H1 (cell line): ENCODE measurements around the gene STAU1. TPM values are rescaled to one million over a fixed set of nuclear protein-coding genes. Genes with fewer than 3 reads are reported as not detected.

Experiments used
- CTCF ChIA-PET: fragments of 300-600 bp; sonication (Branson Sonifier 250); formaldehyde crosslinking; loops from one replicate; lab custom pipeline; 2021; ENCODE audit not compliant: partially characterized antibody; lab: Charles Lee
- POLR2A ChIA-PET: fragments of 300-600 bp; sonication (Branson Sonifier 250); formaldehyde crosslinking; loops from one replicate; lab custom pipeline; 2021; ENCODE audit warnings: inconsistent platforms; ENCODE audit not compliant: partially characterized antibody; lab: Charles Lee
- DNase-seq, 2 experiments: peaks; one replicate each; pipeline versions ENCODE4 v3.0.0 to v3.0.0-alpha.2; 2010 to 2022; ENCODE audit warnings: low spot score in 2 of 2, low read depth in 1 of 2, mixed read lengths in 1 of 2
- FAIRE-seq: peaks from 2 replicates; lab custom pipeline; 2011; peaks lifted over from hg19 to GRCh38; lab: Jason Lieb, UNC
- H2AFZ ChIP-seq: 2 replicates; pipeline ENCODE4 v1.8.1; 2012; ENCODE audit warnings: low read length, inconsistent platforms
- H2AK5ac ChIP-seq: 2 replicates; pipeline ENCODE4 v1.6.1; 2013; ENCODE audit warnings: low read depth, low read length
- H2BK120ac ChIP-seq: replicated peaks from 2 replicates; pipeline ENCODE3; 2013; ENCODE audit warnings: low read depth, low read length, inconsistent platforms
- H2BK12ac ChIP-seq: 2 replicates; pipeline ENCODE4 v1.6.1; 2013; ENCODE audit warnings: low read depth, low read length
- H2BK15ac ChIP-seq: 2 replicates; pipeline ENCODE4 v1.6.1; 2013; ENCODE audit warnings: low read length
- H2BK20ac ChIP-seq: 2 replicates; pipeline ENCODE4 v1.6.1; 2013; ENCODE audit warnings: low read length
- H2BK5ac ChIP-seq: 2 replicates; pipeline ENCODE4 v1.6.1; 2013; ENCODE audit warnings: low read depth, low read length
- H3K14ac ChIP-seq: 2 replicates; pipeline ENCODE4 v1.6.1; 2013; ENCODE audit warnings: inconsistent platforms; ENCODE audit not compliant: insufficient read length
- H3K18ac ChIP-seq: 2 replicates; pipeline ENCODE4 v1.6.1; 2013; ENCODE audit warnings: low read length; ENCODE audit errors: extremely low read depth
- H3K23ac ChIP-seq: 2 replicates; pipeline ENCODE4 v1.6.1; 2013; ENCODE audit warnings: inconsistent platforms; ENCODE audit not compliant: insufficient read length
- H3K23me2 ChIP-seq: 2 replicates; pipeline ENCODE4 v1.6.1; 2013; ENCODE audit warnings: low read depth, low read length
- H3K27ac ChIP-seq: 2 replicates; pipeline ENCODE4 v1.6.1; 2011; ENCODE audit warnings: low read depth, low read length, inconsistent platforms
- H3K27me3 ChIP-seq, 4 experiments: replicated peaks in 1 of 4; 1 replicate in 1 of 4; 2 replicates in 3 of 4; pipeline versions ENCODE4 v1.6.1 to v1.8.1; 2011 to 2013; ENCODE audit warnings: low read length in 3 of 4, mild to moderate bottlenecking in 3 of 4, inconsistent platforms in 2 of 4, mixed read lengths in 2 of 4, moderate library complexity in 1 of 4; ENCODE audit not compliant: control insufficient read depth in 3 of 4, insufficient read depth in 3 of 4; ENCODE audit errors: extremely low read depth in 1 of 4
- H3K36me3 ChIP-seq, 4 experiments: 2 replicates each; pipeline versions ENCODE4 v1.6.1 to v1.8.1; 2011 to 2013; ENCODE audit warnings: mild to moderate bottlenecking in 4 of 4, low read length in 3 of 4, moderate library complexity in 2 of 4, control low read depth in 1 of 4, inconsistent platforms in 1 of 4; ENCODE audit not compliant: insufficient read depth in 4 of 4, control insufficient read depth in 2 of 4
- H3K4ac ChIP-seq: replicated peaks from 2 replicates; pipeline ENCODE3; 2013; ENCODE audit warnings: low read length, low read depth, mixed read lengths, inconsistent platforms; ENCODE audit not compliant: insufficient read length
- H3K4me1 ChIP-seq, 4 experiments: replicated peaks in 1 of 4; 1 replicate in 1 of 4; 2 replicates in 3 of 4; pipeline versions ENCODE4 v1.6.1 to v1.8.1; 2011 to 2013; ENCODE audit warnings: low read length in 3 of 4, inconsistent platforms in 2 of 4, mixed read lengths in 1 of 4; ENCODE audit not compliant: insufficient read depth in 4 of 4, control insufficient read depth in 3 of 4
- H3K4me2 ChIP-seq, 2 experiments: 2 replicates each; pipeline versions ENCODE4 v1.6.1 to v1.8.1; 2011 to 2013; ENCODE audit warnings: low read depth in 2 of 2, low read length in 2 of 2, control low read depth in 1 of 2, inconsistent platforms in 1 of 2, mild to moderate bottlenecking in 1 of 2; ENCODE audit not compliant: insufficient read depth in 1 of 2
- H3K4me3 ChIP-seq, 4 experiments: fragments of 200-600, 300-600 bp in 1 of 4; sonication (generic), shearing (Covaris generic), sonication (Bioruptor Twin) in 1 of 4; 2 replicates each; pipeline versions ENCODE4 v1.5.1 to v1.8.1; 2011 to 2016; ENCODE audit warnings: low read length in 4 of 4, low read depth in 3 of 4, control low read depth in 2 of 4, inconsistent platforms in 2 of 4, mild to moderate bottlenecking in 2 of 4, mixed read lengths in 1 of 4, moderate library complexity in 1 of 4; ENCODE audit not compliant: insufficient read depth in 2 of 4; ENCODE audit errors: extremely low read depth in 1 of 4
- H3K56ac ChIP-seq: replicated peaks from 2 replicates; pipeline ENCODE3; 2013; ENCODE audit warnings: low read depth, mild to moderate bottlenecking, mixed read lengths, low read length, inconsistent platforms; ENCODE audit not compliant: insufficient read length
- H3K79me1 ChIP-seq: 2 replicates; pipeline ENCODE4 v1.6.1; 2013; ENCODE audit warnings: low read depth, low read length, control low read depth
- H3K79me2 ChIP-seq, 2 experiments: 2 replicates each; pipeline versions ENCODE4 v1.6.1 to v1.8.1; 2012 to 2013; ENCODE audit warnings: low read length in 2 of 2, mild to moderate bottlenecking in 2 of 2, inconsistent platforms in 1 of 2; ENCODE audit not compliant: insufficient read depth in 2 of 2, control insufficient read depth in 1 of 2
- H3K9ac ChIP-seq, 4 experiments: replicated peaks in 1 of 4; 1 replicate in 1 of 4; 2 replicates in 3 of 4; pipeline versions ENCODE4 v1.6.1 to v1.8.1; 2011 to 2013; ENCODE audit warnings: low read depth in 3 of 4, low read length in 3 of 4, control low read depth in 2 of 4, mild to moderate bottlenecking in 2 of 4, moderate library complexity in 2 of 4, inconsistent platforms in 1 of 4; ENCODE audit errors: extremely low read depth in 1 of 4
- H3K9me3 ChIP-seq, 2 experiments: 2 replicates each; pipeline versions ENCODE4 v1.6.1 to v1.8.1; 2012 to 2013; ENCODE audit warnings: mild to moderate bottlenecking in 2 of 2, moderate library complexity in 2 of 2, control low read depth in 1 of 2, inconsistent platforms in 1 of 2, low read depth in 1 of 2, low read length in 1 of 2, mixed read lengths in 1 of 2; ENCODE audit not compliant: insufficient read depth in 2 of 2
- H4K20me1 ChIP-seq, 2 experiments: replicated peaks in 1 of 2; 2 replicates each; pipeline versions ENCODE3 to v1.8.1; 2011 to 2013; ENCODE audit warnings: inconsistent platforms in 2 of 2, low read length in 2 of 2, mild to moderate bottlenecking in 1 of 2; ENCODE audit not compliant: insufficient read depth in 2 of 2, control insufficient read depth in 1 of 2
- H4K5ac ChIP-seq: 2 replicates; pipeline ENCODE4 v1.6.1; 2013; ENCODE audit warnings: low read length, low read depth, mixed read lengths, inconsistent platforms; ENCODE audit not compliant: insufficient read length
- H4K8ac ChIP-seq: 2 replicates; pipeline ENCODE4 v1.8.0; 2013; ENCODE audit warnings: mild to moderate bottlenecking, moderate library complexity, low read length, inconsistent platforms; ENCODE audit not compliant: insufficient read depth; ENCODE audit errors: extremely low read depth
- H4K91ac ChIP-seq: replicated peaks from 2 replicates; pipeline ENCODE3; 2013; ENCODE audit warnings: low read length, mixed read lengths, inconsistent platforms; ENCODE audit not compliant: insufficient read length
- CBX5 ChIP-seq: fragments of 300-800, 300-1000 bp; sonication (generic); IDR thresholded peaks from 2 replicates; pipeline ENCODE4 v1.7.1; 2016; ENCODE audit warnings: antibody characterized with exemption, low read length, low read depth
- CTBP2 ChIP-seq: IDR thresholded peaks from 2 replicates; pipeline ENCODE4 v1.7.0; 2011; ENCODE audit warnings: borderline replicate concordance, mild to moderate bottlenecking, moderate library complexity, mixed read lengths, low read length; ENCODE audit not compliant: insufficient read depth, insufficient read length
- CTCF ChIP-seq, 3 experiments: IDR thresholded peaks; 1 replicate in 2 of 3; 2 replicates in 1 of 3; pipeline versions ENCODE4 v1.5.1 to v1.6.1; 2011; ENCODE audit warnings: low read length in 3 of 3, mild to moderate bottlenecking in 3 of 3, inconsistent platforms in 2 of 3, low read depth in 1 of 3, moderate library complexity in 1 of 3; ENCODE audit not compliant: insufficient read depth in 1 of 3; ENCODE audit errors: control extremely low read depth in 1 of 3
- JUND ChIP-seq: IDR thresholded peaks from 2 replicates; pipeline ENCODE4 v1.6.1; 2011; ENCODE audit warnings: mild to moderate bottlenecking, improper control_type of control experiment, low read length
- KDM5A ChIP-seq: fragments of 200-600 bp; IDR thresholded peaks from 2 replicates; pipeline ENCODE4 v1.7.1; 2012; ENCODE audit warnings: mild to moderate bottlenecking, low read length, inconsistent platforms, mixed read lengths
- MAFK ChIP-seq: IDR thresholded peaks from 2 replicates; pipeline ENCODE4 v1.6.1; 2012; ENCODE audit warnings: low read depth, mild to moderate bottlenecking, improper control_type of control experiment, low read length
- POLR2A ChIP-seq, 2 experiments: IDR thresholded peaks; 1 replicate in 1 of 2; 2 replicates in 1 of 2; pipeline ENCODE4 v1.6.1; 2011; ENCODE audit warnings: low read depth in 2 of 2, low read length in 2 of 2, mild to moderate bottlenecking in 2 of 2; ENCODE audit errors: control extremely low read depth in 1 of 2
- WGBS, 2 experiments: shearing (Covaris generic) in 1 of 2; methylation state at CpG; one replicate each; pipeline versions ENCODE4 v1.1.6 to v1.1.7; 2013 to 2015; ENCODE audit warnings: low lambda C conversion rate in 2 of 2, mixed read lengths in 2 of 2, inconsistent platforms in 1 of 2, low coverage in 1 of 2, missing lambda C conversion rate in 1 of 2; ENCODE audit not compliant: insufficient replicate concordance in 2 of 2, insufficient coverage in 1 of 2, insufficient read length in 1 of 2; ENCODE audit errors: extremely low coverage in 1 of 2, missing lambda C conversion rate in 1 of 2; 5-methylcytosine and 5-hydroxymethylcytosine counted together
- polyA plus RNA-seq, 7 experiments: library from polyadenylated mRNA; depleted of rRNA in 3 of 7; stranded (reverse) in 5 of 7; unstranded in 2 of 7; fragments of >200 nt in 5 of 7; fragments of 200-250 nt in 2 of 7; gene quantifications; 1 replicate in 5 of 7; 2 replicates in 1 of 7; 4 replicates in 1 of 7; pipeline versions ENCODE4 v1.2.1 to v1.2.3, GENCODE V29; 2011 to 2013; ENCODE audit warnings: missing spikeins in 2 of 7, mixed read lengths in 2 of 7
- total RNA-seq: library from RNA; stranded (reverse); fragmentation: NEBNext Ultra II Directional; extraction: Animal tissue kit (Norgen Biotek cat#: 25700); gene quantifications from 2 replicates; pipeline ENCODE4 v1.2.1, GENCODE V29; 2021

STAU1 gene
- total and polyA plus RNA-seq, 2 of the 8 experiments (the other 6 are each of a cell fraction or from before 2014, with no cell fraction given): 41.4 to 107 TPM

DNA sequence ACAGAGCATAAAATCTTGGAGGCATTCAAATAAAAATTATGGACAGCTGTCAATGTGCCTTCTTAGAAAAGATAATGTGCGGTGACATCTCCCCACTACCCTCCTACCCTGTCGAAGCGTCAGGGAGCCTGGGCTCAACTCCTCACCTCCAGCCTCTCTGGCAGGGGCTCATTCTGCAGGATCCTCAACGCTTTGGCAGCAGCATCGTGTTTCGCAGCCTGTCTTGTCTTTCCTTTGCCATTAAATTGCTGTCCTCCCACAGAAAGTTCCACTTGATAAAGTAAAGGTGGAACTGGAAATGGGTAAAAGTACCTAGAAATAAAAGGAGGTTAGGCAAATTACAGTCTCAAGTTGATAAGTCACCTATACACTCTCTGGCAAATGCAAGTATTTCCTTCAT lies 36.7 kb downstream of the STAU1 start:
- DNase-seq (no peak), FAIRE-seq (no peak)
- ChIA-PET POLR2A (interaction anchor here (0.6 to 1.2 kb wide), 3 partner anchors 29 to 207 kb away, joined by 3 read pairs; no protein-coding TSS in a partner anchor), CTCF (interaction anchor here (0.8 to 1.9 kb wide), 2 partner anchors 14 to 72 kb away, joined by 3 to 4 read pairs; no protein-coding TSS in a partner anchor)
- Histone ChIP-seq H3K79me1 (peaks cover 2% of the 10 kb centered on the region; the same call in 1 of the 2 replicates), H3K9ac (no peak overlapping the region), H3K14ac (no peak overlapping the region), H3K4ac (no peak overlapping the region), H2BK20ac (no peak overlapping the region), H3K18ac (no peak overlapping the region), H2BK12ac (no peak overlapping the region), H3K4me2 (no peak overlapping the region), H3K79me2 (peaks cover 0 to 35% of the 10 kb centered on the region in 2 experiments; a peak in 2 of 4 replicates), H3K56ac (no peak overlapping the region), H3K23me2 (no peaks in the 10 kb centered on the region; the same call in 1 of the 2 replicates), H4K8ac (no peak overlapping the region), H2BK120ac (no peak overlapping the region), H3K23ac (no peak overlapping the region), H3K9me3 (no peaks in the 10 kb centered on the region), H3K4me3 (no peak overlapping the region), H2BK5ac (no peak overlapping the region), H2AFZ (no peak overlapping the region), H4K91ac (no peak overlapping the region), H3K4me1 (no peaks in the 10 kb centered on the region), H3K27me3 (no peaks in the 10 kb centered on the region), H4K20me1 (peaks cover 3 to 4% of the 10 kb centered on the region in 2 experiments), H4K5ac (no peak overlapping the region), H3K36me3 (peaks cover 6 to 31% (median 17%) of the 10 kb centered on the region in 4 experiments; a peak in 6 of 8 replicates), H2AK5ac (no peak overlapping the region), H2BK15ac (no peak overlapping the region), H3K27ac (no peak overlapping the region)
- no peak for TF ChIP-seq CTBP2
- no peak for TF ChIP-seq MAFK
- TF ChIP-seq CBX5: no peak
- no peak for TF ChIP-seq KDM5A
- no peak for TF ChIP-seq POLR2A (IDR thresholded peaks at IDR 0.05; ENCODE audit: control extremely low read depth in 1 of 2, low read depth in 2 of 2, low read length in 2 of 2)
- TF ChIP-seq CTCF (IDR thresholded peaks at IDR 0.05; ENCODE audit: control extremely low read depth in 1 of 3, insufficient read depth in 1 of 3, low read depth in 1 of 3, low read length in 3 of 3): no peak
- TF ChIP-seq JUND: no peak
- WGBS, 2 experiments: 96% methylated on average over 6 of the region's 6 CpGs; no CpG with 5 or more reads in 1 of the 2 experiments
